HPDE6-E6E7 (cell line): Measurements from ENCODE around the gene CACNA1B.

Experiments
- DNase-seq: peaks from one replicate; pipeline ENCODE4 v3.0.0; 2011; ENCODE audit warnings: missing footprints; ENCODE audit errors: extremely low spot score

Gene CACNA1B

GRCh38 chr9:138052635-138053320, 175.2 kb downstream of the CACNA1B start:
- DNase-seq: no peak

GRCh38 chr9:138053321-138053868, 175.8 kb downstream of the CACNA1B start:
- no peak for DNase-seq

DNA sequence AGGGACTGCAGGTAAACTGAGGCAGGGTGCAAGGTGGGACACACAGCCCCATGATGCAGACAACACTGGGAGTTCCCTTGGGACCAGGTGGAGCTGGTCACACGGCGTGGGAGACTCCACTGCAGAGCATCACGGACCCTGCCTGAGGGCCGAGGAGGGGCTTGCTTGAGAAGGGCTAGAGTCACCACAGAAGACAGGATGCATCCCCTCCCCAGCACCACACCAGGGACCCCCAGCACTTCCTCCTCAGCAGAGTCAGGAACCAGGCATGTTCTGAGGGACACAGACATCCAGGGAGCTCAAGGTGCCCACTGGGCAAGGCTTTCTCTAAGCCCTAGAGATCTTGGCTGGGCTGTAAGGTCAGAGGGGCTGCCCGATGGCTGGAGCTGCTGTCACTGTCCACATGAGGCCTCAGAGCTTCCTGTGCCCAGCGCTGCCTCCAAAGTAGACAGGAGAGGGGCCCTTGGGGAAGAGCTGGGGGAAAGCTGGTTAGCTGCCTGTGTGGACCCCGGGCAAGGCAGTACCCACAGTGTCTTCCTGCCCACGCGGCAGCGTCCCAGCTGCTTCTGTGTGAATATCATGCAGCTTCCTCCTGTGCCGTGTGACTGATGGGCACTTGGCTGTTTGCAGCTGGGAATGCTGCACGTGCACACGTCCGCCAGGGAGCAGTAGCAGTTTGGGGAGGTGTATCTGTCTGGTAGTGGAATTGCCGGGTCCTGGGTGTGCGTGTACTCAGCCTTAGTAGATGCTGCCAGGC, 176.6 kb downstream of the CACNA1B start:
- DNase-seq: no peak

DNA sequence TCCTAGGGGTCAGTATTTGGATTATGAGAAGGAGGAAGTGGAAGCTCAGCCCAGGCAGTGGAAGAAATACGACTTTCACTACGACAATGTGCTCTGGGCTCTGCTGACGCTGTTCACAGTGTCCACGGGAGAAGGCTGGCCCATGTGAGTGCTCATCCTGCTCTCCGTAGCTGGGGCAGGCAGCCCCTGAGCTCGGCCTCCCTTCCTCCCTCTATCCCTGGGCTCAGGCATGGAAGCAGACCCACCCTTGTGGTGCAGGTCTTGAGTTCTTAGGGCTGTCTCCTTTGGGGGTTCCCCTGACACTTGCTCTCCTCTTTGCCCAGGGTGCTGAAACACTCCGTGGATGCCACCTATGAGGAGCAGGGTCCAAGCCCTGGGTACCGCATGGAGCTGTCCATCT, 180.1 kb downstream of the CACNA1B start:
- DNase-seq: no peak

- no peak for DNase-seq
These were observed 180.6 kb downstream of the CACNA1B start for GRCh38 chr9:138058181-138058580.

DNA sequence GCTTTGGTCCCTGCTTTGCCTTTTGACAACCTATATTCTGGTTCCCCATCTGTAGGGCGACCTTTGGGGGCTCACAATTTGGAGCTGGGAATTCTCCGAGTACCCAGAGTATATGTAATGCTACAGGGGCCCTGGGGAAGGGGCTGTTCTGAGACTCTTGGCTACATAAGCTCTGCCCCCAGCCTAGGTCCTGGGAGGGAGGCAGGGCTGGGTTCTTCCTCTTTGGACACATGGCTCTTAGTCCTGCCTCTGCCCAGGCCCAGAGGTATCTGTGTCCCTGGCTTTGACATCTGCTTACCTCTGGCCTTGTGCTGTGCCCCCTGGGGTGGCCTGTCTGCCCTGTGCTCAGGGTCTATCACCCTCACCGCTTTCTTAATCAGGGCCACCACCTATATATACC, 181.6 kb downstream of the CACNA1B start:
- DNase-seq: no peak

GRCh38 chr9:138060365-138060764, 182.8 kb downstream of the CACNA1B start:
- DNase-seq: no peak

- DNase-seq: no peak
These were observed 183.3 kb downstream of the CACNA1B start for GRCh38 chr9:138060881-138061280.

- no peak for DNase-seq
These were observed 184.0 kb downstream of the CACNA1B start for GRCh38 chr9:138061631-138062030.

DNA sequence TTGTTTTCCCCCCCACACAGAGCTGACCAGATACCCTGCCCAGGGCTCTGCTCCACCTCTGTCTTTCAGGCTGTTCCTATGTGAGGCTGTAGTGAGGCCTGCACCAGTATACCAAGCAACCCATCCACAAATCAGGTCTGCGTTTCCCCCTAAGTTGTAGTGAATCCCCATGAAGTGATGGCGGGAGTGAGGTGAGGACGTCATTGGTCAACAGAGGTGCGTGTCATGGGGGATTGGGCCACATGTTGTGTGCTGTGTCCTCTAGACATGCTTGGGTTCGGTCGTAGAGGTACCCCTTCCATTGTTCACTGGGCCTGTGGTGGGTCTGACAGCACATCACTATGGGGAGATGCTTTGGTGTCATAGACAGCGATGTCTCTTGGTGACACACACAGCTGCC, 184.6 kb downstream of the CACNA1B start:
- DNase-seq: no peak

DNA sequence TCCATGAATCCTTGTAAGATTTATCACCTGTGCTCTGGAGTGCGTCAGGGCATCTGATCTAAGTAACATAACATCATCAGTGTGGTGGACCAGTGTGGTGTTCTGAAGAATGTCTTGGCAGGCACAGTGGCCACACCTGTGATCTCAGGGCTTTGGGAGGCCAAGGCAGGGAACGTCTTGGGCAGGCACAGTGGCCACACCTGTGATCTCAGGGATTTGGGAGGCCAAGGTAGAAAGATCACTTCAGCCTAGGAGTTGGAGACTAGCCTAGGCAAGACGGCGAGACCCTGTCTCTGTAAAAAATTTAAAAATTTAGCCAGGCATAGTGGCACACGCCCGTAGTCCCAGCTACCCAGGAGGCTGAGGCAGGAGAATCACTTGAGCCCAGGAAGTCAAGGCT, 185.5 kb downstream of the CACNA1B start:
- no peak for DNase-seq

GRCh38 chr9:138063785-138064184, 186.2 kb downstream of the CACNA1B start:
- no peak for DNase-seq

DNA sequence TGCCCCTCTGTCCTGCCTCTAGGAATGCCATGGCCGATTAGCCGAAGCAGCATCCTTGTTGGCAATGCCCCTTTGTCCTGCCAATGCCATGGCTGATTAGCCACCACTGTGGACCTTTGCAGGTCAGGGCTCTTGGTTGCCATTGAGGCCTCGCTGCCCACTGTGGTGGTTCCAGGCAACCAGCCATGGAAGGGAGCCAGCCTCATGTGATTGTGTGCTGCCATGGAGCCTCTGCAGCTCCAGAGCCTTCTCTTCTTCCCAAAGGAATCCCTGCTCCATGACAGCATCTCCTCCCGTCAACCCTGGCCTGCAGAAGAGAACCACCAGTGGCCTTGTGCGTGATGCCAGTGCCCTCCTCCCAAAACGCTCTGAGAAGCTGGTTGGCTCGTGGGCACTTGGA, 187.0 kb downstream of the CACNA1B start:
- DNase-seq: no peak

GRCh38 chr9:138065287-138065686, 187.7 kb downstream of the CACNA1B start:
- DNase-seq: no peak

DNA sequence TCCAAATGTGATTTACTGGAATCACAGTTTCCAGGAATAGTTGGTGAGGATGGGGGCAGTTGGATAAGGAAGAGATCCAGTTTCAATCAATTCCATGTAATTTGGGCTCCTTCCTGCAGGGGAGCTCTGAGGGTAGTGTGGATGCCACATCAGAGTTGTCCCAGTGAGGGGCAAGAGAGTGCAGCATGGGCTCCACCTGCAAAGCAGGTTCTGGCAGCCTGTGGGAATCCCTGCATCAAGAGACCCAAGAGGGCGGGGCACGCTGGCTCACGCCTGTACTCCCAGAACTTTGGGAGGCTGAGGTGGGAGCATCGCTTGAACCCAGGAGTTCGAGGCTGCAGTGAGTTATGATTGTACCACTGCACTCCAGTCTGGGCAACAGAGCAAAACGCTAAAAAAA, 188.5 kb downstream of the CACNA1B start:
- no peak for DNase-seq

DNA sequence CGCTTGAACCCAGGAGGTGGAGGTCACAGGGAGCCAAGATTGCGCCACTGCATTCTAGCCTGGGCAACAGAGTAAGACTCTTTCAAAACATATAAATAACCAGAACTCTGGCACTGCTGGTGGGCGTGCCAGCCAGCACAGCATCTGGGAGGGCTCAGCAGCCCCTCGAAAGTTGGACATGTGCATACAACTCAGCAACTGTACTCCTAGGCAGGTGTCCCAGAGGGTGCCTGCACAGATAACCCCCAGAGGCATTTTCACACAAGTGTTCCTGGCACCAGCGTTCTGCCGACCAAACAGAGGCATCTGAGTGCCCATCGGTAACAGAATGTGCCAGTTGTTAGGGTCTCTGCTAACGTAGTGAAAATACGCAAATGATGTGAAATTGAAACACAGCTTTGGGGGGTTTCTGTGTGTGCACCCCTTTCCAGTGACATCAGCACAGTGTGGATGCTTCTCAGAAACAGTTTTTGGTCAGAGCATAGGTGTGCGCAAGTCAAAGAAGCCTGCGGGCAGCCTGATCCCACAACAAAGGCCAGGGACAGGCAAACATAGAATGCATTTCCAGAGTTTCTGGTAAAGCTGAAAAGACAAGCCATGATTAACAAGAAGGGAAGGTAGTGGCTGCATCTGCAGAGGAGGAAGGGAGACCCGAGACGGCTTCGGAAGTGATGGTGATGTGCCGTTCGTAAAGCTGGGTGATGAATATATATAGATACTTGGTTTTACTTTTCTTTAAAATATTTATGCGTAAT, 190.2 kb downstream of the CACNA1B start:
- DNase-seq: no peak

GRCh38 chr9:138068601-138069035, 191.0 kb downstream of the CACNA1B start:
- DNase-seq: no peak

- DNase-seq: no peak
These were observed 192.3 kb downstream of the CACNA1B start for GRCh38 chr9:138069731-138070456.

GRCh38 chr9:138070815-138071214, 193.2 kb downstream of the CACNA1B start:
- no peak for DNase-seq

DNA sequence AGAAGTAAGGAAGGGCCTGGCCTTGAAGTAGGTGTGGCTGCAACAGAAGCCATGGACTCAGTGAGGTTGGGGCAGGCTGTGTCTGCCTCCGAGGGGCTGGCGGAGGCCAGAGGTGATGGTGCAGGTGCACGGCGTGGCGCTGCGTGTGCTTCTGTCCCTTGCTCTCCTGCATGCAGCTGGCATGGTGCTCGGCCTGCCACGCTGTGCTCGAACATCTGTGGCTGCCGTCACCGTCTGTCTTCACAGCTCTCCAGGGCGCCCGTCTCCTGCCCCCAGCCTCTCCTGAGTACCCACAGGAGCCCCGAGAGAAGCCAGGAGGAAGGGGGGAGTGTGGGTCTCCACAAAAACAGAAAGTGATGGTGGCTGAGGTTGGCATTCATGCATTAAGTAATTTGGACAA, 193.7 kb downstream of the CACNA1B start:
- DNase-seq: no peak

DNA sequence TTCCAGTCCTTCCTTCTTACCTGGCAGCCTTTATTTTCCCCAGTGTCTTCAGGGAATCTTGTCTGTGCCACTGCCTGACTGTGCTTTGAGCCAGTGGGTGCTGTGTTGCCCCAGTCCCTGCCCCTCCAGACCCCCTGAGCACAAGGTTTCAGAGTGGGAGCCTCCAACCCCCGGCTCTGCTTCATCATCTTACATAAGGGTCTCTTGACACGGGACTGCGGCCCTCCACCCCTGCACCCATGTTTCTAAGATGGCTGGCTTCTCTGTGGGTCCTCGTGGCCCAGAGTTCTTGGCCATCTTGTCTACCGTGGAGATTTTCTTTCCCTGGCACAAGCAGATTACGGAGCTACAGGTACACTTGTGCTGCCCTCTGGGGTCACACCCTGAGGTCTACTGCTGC, 194.1 kb downstream of the CACNA1B start:
- no peak for DNase-seq
